Measurements from ENCODE around the gene NPIPB8. TPM values are rescaled to one million over a fixed set of nuclear protein-coding genes. Genes with fewer than 3 reads are reported as not detected.

Gene NPIPB8
- polyA plus RNA-seq, 1 donor from 2014 or later = not detected

GRCh38 chr16:28604186-28604565, 33.7 kb upstream of the NPIPB8 start:
- H4K20me1 ChIP-seq (ENCODE audit: insufficient read depth) = no peaks in the 10 kb centered on the region
- TF ChIP-seq MXI1 (conservative IDR thresholded peaks at IDR 0.05; ENCODE audit: poor library complexity, severe bottlenecking) (no peak), EZH2 (IDR thresholded peaks at IDR 0.05; ENCODE audit: borderline replicate concordance, insufficient read depth, low read length, poor library complexity, severe bottlenecking) (no peak), EP300 (conservative IDR thresholded peaks at IDR 0.05; ENCODE audit: poor library complexity, severe bottlenecking) (no peak), RAD21 (conservative IDR thresholded peaks at IDR 0.05) (no peak), TAF1 (IDR thresholded peaks at IDR 0.05; ENCODE audit: low read depth) (no peak), SMC3 (conservative IDR thresholded peaks at IDR 0.05; ENCODE audit: poor library complexity) (no peak), POLR2AphosphoS5 (IDR thresholded peaks at IDR 0.05) (no peak)
- TF ChIP-seq, protein P1, sequence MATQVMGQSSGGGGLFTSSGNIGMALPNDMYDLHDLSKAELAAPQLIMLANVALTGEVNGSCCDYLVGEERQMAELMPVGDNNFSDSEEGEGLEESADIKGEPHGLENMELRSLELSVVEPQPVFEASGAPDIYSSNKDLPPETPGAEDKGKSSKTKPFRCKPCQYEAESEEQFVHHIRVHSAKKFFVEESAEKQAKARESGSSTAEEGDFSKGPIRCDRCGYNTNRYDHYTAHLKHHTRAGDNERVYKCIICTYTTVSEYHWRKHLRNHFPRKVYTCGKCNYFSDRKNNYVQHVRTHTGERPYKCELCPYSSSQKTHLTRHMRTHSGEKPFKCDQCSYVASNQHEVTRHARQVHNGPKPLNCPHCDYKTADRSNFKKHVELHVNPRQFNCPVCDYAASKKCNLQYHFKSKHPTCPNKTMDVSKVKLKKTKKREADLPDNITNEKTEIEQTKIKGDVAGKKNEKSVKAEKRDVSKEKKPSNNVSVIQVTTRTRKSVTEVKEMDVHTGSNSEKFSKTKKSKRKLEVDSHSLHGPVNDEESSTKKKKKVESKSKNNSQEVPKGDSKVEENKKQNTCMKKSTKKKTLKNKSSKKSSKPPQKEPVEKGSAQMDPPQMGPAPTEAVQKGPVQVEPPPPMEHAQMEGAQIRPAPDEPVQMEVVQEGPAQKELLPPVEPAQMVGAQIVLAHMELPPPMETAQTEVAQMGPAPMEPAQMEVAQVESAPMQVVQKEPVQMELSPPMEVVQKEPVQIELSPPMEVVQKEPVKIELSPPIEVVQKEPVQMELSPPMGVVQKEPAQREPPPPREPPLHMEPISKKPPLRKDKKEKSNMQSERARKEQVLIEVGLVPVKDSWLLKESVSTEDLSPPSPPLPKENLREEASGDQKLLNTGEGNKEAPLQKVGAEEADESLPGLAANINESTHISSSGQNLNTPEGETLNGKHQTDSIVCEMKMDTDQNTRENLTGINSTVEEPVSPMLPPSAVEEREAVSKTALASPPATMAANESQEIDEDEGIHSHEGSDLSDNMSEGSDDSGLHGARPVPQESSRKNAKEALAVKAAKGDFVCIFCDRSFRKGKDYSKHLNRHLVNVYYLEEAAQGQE (IDR thresholded peaks at IDR 0.05; ENCODE audit: borderline replicate concordance) = no peak
- TF ChIP-seq, protein P2, sequence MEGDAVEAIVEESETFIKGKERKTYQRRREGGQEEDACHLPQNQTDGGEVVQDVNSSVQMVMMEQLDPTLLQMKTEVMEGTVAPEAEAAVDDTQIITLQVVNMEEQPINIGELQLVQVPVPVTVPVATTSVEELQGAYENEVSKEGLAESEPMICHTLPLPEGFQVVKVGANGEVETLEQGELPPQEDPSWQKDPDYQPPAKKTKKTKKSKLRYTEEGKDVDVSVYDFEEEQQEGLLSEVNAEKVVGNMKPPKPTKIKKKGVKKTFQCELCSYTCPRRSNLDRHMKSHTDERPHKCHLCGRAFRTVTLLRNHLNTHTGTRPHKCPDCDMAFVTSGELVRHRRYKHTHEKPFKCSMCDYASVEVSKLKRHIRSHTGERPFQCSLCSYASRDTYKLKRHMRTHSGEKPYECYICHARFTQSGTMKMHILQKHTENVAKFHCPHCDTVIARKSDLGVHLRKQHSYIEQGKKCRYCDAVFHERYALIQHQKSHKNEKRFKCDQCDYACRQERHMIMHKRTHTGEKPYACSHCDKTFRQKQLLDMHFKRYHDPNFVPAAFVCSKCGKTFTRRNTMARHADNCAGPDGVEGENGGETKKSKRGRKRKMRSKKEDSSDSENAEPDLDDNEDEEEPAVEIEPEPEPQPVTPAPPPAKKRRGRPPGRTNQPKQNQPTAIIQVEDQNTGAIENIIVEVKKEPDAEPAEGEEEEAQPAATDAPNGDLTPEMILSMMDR (IDR thresholded peaks at IDR 0.05; ENCODE audit: poor library complexity, severe bottlenecking) = no peak
- H3K9ac ChIP-seq (ENCODE audit: low read length) = no peak overlapping the region
- no peaks in the 10 kb centered on the region for H3K27me3 ChIP-seq (ENCODE audit: insufficient read depth, low read depth, low read length)
- H3K9me3 ChIP-seq (ENCODE audit: low read length) = no peaks in the 10 kb centered on the region
- no peaks in the 10 kb centered on the region for H3K9me2 ChIP-seq (ENCODE audit: insufficient read depth, low read length)
- no peak overlapping the region for H2AFZ ChIP-seq (ENCODE audit: low read depth, low read length)
- no peak overlapping the region for H3K27ac ChIP-seq (ENCODE audit: low read length)
- no peak overlapping the region for H3K4me3 ChIP-seq (ENCODE audit: low read length)
- no peaks in the 10 kb centered on the region for H3F3A ChIP-seq (ENCODE audit: insufficient read depth, low read length, poor library complexity, severe bottlenecking)
- no peaks in the 10 kb centered on the region for H3K79me2 ChIP-seq (replicated peaks; ENCODE audit: insufficient read depth, low read length)
- H3K36me3 ChIP-seq (ENCODE audit: insufficient read depth, low read length) = no peaks in the 10 kb centered on the region
- no peak overlapping the region for H3K4me2 ChIP-seq (ENCODE audit: low read length)

GRCh38 chr16:28606291-28607115, 31.4 kb upstream of the NPIPB8 start:
- Histone ChIP-seq H3K9me3 (ENCODE audit: low read length) (no peaks in the 10 kb centered on the region), H3F3A (ENCODE audit: insufficient read depth, low read length, poor library complexity, severe bottlenecking) (no peaks in the 10 kb centered on the region), H3K36me3 (ENCODE audit: insufficient read depth, low read length) (no peaks in the 10 kb centered on the region), H3K9me2 (ENCODE audit: insufficient read depth, low read length) (no peaks in the 10 kb centered on the region), H3K4me3 (ENCODE audit: low read length) (no peak overlapping the region), H3K9ac (ENCODE audit: low read length) (no peak overlapping the region), H3K27ac (ENCODE audit: low read length) (no peak overlapping the region), H3K27me3 (ENCODE audit: insufficient read depth, low read depth, low read length) (no peaks in the 10 kb centered on the region), H4K20me1 (ENCODE audit: insufficient read depth) (no peaks in the 10 kb centered on the region), H2AFZ (ENCODE audit: low read depth, low read length) (no peak overlapping the region), H3K4me2 (ENCODE audit: low read length) (no peak overlapping the region), H3K79me2 (replicated peaks; ENCODE audit: insufficient read depth, low read length) (no peaks in the 10 kb centered on the region)
- TF ChIP-seq, protein P2 (IDR thresholded peaks at IDR 0.05; ENCODE audit: poor library complexity, severe bottlenecking) = no peak
- TF ChIP-seq RAD21 (conservative IDR thresholded peaks at IDR 0.05) (no peak), EZH2 (IDR thresholded peaks at IDR 0.05; ENCODE audit: borderline replicate concordance, insufficient read depth, low read length, poor library complexity, severe bottlenecking) (no peak), POLR2AphosphoS5 (IDR thresholded peaks at IDR 0.05) (no peak), MXI1 (conservative IDR thresholded peaks at IDR 0.05; ENCODE audit: poor library complexity, severe bottlenecking) (no peak), SMC3 (conservative IDR thresholded peaks at IDR 0.05; ENCODE audit: poor library complexity) (no peak), TAF1 (IDR thresholded peaks at IDR 0.05; ENCODE audit: low read depth) (no peak)
- TF ChIP-seq, protein P1 (IDR thresholded peaks at IDR 0.05; ENCODE audit: borderline replicate concordance) = no peak
